Measurements from ENCODE around the gene TRABD2A.

The TRABD2A gene

GRCh38 chr2:84880645-84881521 lies at the start of gene TRABD2A:
Gene TRABD2A, minus strand, starts transcription at chr2:84881084. Its CDS starts 45 bp downstream, at chr2:84881039.
- peaks cover 46% of the 10 kb centered on the region for H3K27me3 ChIP-seq (ENCODE audit: insufficient read depth, low read length, poor library complexity)
- peak within 1 kb of the TSS; percentile 16; the same call in 1 of the 2 replicates for H3K9ac ChIP-seq (ENCODE audit: low read depth, low read length)
- peak within 1 kb of the TSS; percentile 63 for H3K4me2 ChIP-seq (ENCODE audit: insufficient read depth, low read length)
- H4K20me1 ChIP-seq (ENCODE audit: insufficient read depth, low read length), result no peaks in the 10 kb centered on the region
- DNase-seq, result no peak
- peak within 1 kb of the TSS; percentile 53; the same call in 1 of the 2 replicates for H2AFZ ChIP-seq (ENCODE audit: low read depth, low read length)
- H3K79me2 ChIP-seq (ENCODE audit: insufficient read depth, low read length), result no peaks in the 10 kb centered on the region
- no peak for ATAC-seq (ENCODE audit: insufficient read depth, low read depth)
- peaks cover 15% of the 10 kb centered on the region for H3K4me1 ChIP-seq (ENCODE audit: insufficient read depth, low read length)
- no peaks in the 10 kb centered on the region for H3K9me3 ChIP-seq (ENCODE audit: insufficient read depth, low read length, severe bottlenecking)
- no peaks in the 10 kb centered on the region for H3K36me3 ChIP-seq (ENCODE audit: insufficient read depth, low read length)
- peak within 1 kb of the TSS in 1 of 2 experiments; percentile 38; a peak in 2 of 4 replicates for H3K4me3 ChIP-seq (ENCODE audit: low read depth in 1 of 2, low read length in 2 of 2)
- TF ChIP-seq EZH2 (IDR thresholded peaks at IDR 0.05; ENCODE audit: borderline replicate concordance, low read depth, low read length, severe bottlenecking), result peak; percentile 70
- TF ChIP-seq CTCF (IDR thresholded peaks at IDR 0.05; ENCODE audit: borderline replicate concordance, extremely low read depth, low read length, poor library complexity, severe bottlenecking), result no peak
- no peak within 1 kb of the TSS for H3K27ac ChIP-seq (ENCODE audit: low read length)

- Histone ChIP-seq H3K4me3 (ENCODE audit: low read depth in 1 of 2, low read length in 2 of 2) (no peak overlapping the region), H3K4me1 (ENCODE audit: insufficient read depth, low read length) (peaks cover 15% of the 10 kb centered on the region), H4K20me1 (ENCODE audit: insufficient read depth, low read length) (no peaks in the 10 kb centered on the region), H3K27ac (ENCODE audit: low read length) (no peak overlapping the region), H2AFZ (ENCODE audit: low read depth, low read length) (no peak overlapping the region), H3K27me3 (ENCODE audit: insufficient read depth, low read length, poor library complexity) (no peaks in the 10 kb centered on the region), H3K4me2 (ENCODE audit: insufficient read depth, low read length) (peak overlapping the region; percentile 84), H3K79me2 (ENCODE audit: insufficient read depth, low read length) (no peaks in the 10 kb centered on the region), H3K9ac (ENCODE audit: low read depth, low read length) (no peak overlapping the region), H3K9me3 (ENCODE audit: insufficient read depth, low read length, severe bottlenecking) (no peaks in the 10 kb centered on the region), H3K36me3 (ENCODE audit: insufficient read depth, low read length) (no peaks in the 10 kb centered on the region)
- DNase-seq (no peak), ATAC-seq (ENCODE audit: insufficient read depth, low read depth) (no peak)
- TF ChIP-seq EZH2 (IDR thresholded peaks at IDR 0.05; ENCODE audit: borderline replicate concordance, low read depth, low read length, severe bottlenecking) (no peak), CTCF (IDR thresholded peaks at IDR 0.05; ENCODE audit: borderline replicate concordance, extremely low read depth, low read length, poor library complexity, severe bottlenecking) (no peak)
Observed at GRCh38 chr2:84927275-84927627, 46.4 kb upstream of the TRABD2A start.

GRCh38 chr2:84925724-84926376 lies 45.0 kb upstream of the TRABD2A start:
- DNase-seq (peak; percentile 87), ATAC-seq (ENCODE audit: insufficient read depth, low read depth) (peak; percentile 81)
- Histone ChIP-seq H3K9me3 (ENCODE audit: insufficient read depth, low read length, severe bottlenecking) (no peaks in the 10 kb centered on the region), H4K20me1 (ENCODE audit: insufficient read depth, low read length) (no peaks in the 10 kb centered on the region), H2AFZ (ENCODE audit: low read depth, low read length) (peak overlapping the region; percentile 95), H3K36me3 (ENCODE audit: insufficient read depth, low read length) (no peaks in the 10 kb centered on the region), H3K79me2 (ENCODE audit: insufficient read depth, low read length) (no peaks in the 10 kb centered on the region), H3K27me3 (ENCODE audit: insufficient read depth, low read length, poor library complexity) (no peaks in the 10 kb centered on the region), H3K4me3 (ENCODE audit: low read depth in 1 of 2, low read length in 2 of 2) (peak overlapping the region in 1 of 2 experiments; percentile 34; a peak in 2 of 4 replicates), H3K27ac (ENCODE audit: low read length) (no peak overlapping the region), H3K4me2 (ENCODE audit: insufficient read depth, low read length) (peak overlapping the region; percentile 84; the same call in 1 of the 2 replicates), H3K9ac (ENCODE audit: low read depth, low read length) (no peak overlapping the region), H3K4me1 (ENCODE audit: insufficient read depth, low read length) (peaks cover 15% of the 10 kb centered on the region)
- TF ChIP-seq EZH2 (IDR thresholded peaks at IDR 0.05; ENCODE audit: borderline replicate concordance, low read depth, low read length, severe bottlenecking) (no peak), CTCF (IDR thresholded peaks at IDR 0.05; ENCODE audit: borderline replicate concordance, extremely low read depth, low read length, poor library complexity, severe bottlenecking) (peak; percentile 89)

All from DND-41 (cell line).